ENCODE results near the gene IGFL1. TPM values are rescaled to one million over a fixed set of nuclear protein-coding genes. Genes with fewer than 3 reads are reported as not detected.
A peak's percentile ranks its signal among the peaks of the same experiment; 100 is the strongest.

Gene IGFL1
- total and polyA plus RNA-seq, 2 of the 4 experiments (the other 2 are of a cell fraction) = not detected

- no TSS peak for BruUV-seq (replicated peaks)
- Histone ChIP-seq H3K9ac (ENCODE audit: low read depth, low read length) (no peak overlapping the region), H3K27ac (ENCODE audit: insufficient read depth, low read length) (no peak overlapping the region)
Measured at GRCh38 chr19:46180701-46181387, 48.7 kb upstream of the IGFL1 start.

More at GRCh38 chr19:46180701-46181387, 48.7 kb upstream of the IGFL1 start:
- Histone ChIP-seq H3K14ac (replicated peaks; ENCODE audit: low read depth, low read length) (no peak overlapping the region), H3K4me3 (ENCODE audit: insufficient read depth, low read depth, low read length) (no peak overlapping the region), H3K9me3 (ENCODE audit: control insufficient read depth, insufficient read depth, low read length) (peaks cover 2% of the 10 kb centered on the region; the same call in 1 of the 2 replicates), H2AK5ac (ENCODE audit: low read depth, low read length) (no peak overlapping the region), H3K9me1 (ENCODE audit: insufficient read depth, low read length) (no peaks in the 10 kb centered on the region), H2BK5ac (ENCODE audit: low read depth, low read length, poor library complexity, severe bottlenecking) (no peak overlapping the region), H3K4ac (ENCODE audit: low read depth, low read length) (no peak overlapping the region), H2AFZ (replicated peaks; ENCODE audit: low read length, poor library complexity) (no peak overlapping the region), H3K27me3 (ENCODE audit: control insufficient read depth, insufficient read depth, low read length) (peaks cover 33% of the 10 kb centered on the region), H2BK120ac (ENCODE audit: low read depth, low read length) (no peak overlapping the region), H4K5ac (ENCODE audit: low read depth, low read length) (no peak overlapping the region), H4K8ac (ENCODE audit: low read depth in 2 of 2, low read length in 2 of 2) (no peak overlapping the region), H4K91ac (ENCODE audit: insufficient read depth, low read depth, low read length) (no peak overlapping the region), H3K56ac (ENCODE audit: extremely low read depth, insufficient read depth, low read length) (no peak overlapping the region), H4K20me1 (ENCODE audit: insufficient read depth, low read length) (no peaks in the 10 kb centered on the region), H2AK9ac (replicated peaks; ENCODE audit: low read depth, low read length, poor library complexity) (no peak overlapping the region), H2BK20ac (ENCODE audit: low read depth, low read length) (no peak overlapping the region), H3K23ac (ENCODE audit: low read depth, low read length) (no peak overlapping the region), H2BK15ac (ENCODE audit: low read depth, low read length) (no peak overlapping the region), H3K4me2 (ENCODE audit: low read depth, low read length) (no peak overlapping the region), H3K36me3 (ENCODE audit: control insufficient read depth, insufficient read depth, low read length) (no peaks in the 10 kb centered on the region), H3K4me1 (ENCODE audit: control insufficient read depth, insufficient read depth, low read length) (no peaks in the 10 kb centered on the region), H3K79me1 (ENCODE audit: low read depth in 1 of 2, low read length in 2 of 2) (no peaks in the 10 kb centered on the region), H3K18ac (ENCODE audit: low read depth, low read length) (no peak overlapping the region)
- in situ Hi-C loops (cut with MboI; ENCODE audit: low sequenced_read_pairs) = no loop called here
- intact Hi-C loops (cut with micrococcal nuclease) = no loop called here
- WGBS, 2 experiments (ENCODE audit: extremely low coverage in 2 of 2, insufficient read length in 1 of 2) = 84% methylated on average over 2 of the region's 5 CpGs; no CpG with 5 or more reads in 1 of the 2 experiments
- DNase-seq (peak; percentile 22), ATAC-seq (ENCODE audit: low read depth) (no peak)
- TF ChIP-seq MXI1 (IDR thresholded peaks at IDR 0.05; ENCODE audit: borderline replicate concordance, low read depth, low read length) (no peak), FOS (IDR thresholded peaks at IDR 0.05; ENCODE audit: low read depth, low read length) (no peak), RAD21 (IDR thresholded peaks at IDR 0.05; ENCODE audit: low read length) (no peak), MAFK (IDR thresholded peaks at IDR 0.05; ENCODE audit: low read depth, low read length) (no peak), POLR2A (IDR thresholded peaks at IDR 0.05; ENCODE audit: low read depth, low read length) (no peak), CEBPB (IDR thresholded peaks at IDR 0.05; ENCODE audit: low read depth, low read length) (no peak), MAZ (IDR thresholded peaks at IDR 0.05; ENCODE audit: borderline replicate concordance, low read depth, low read length) (no peak), RFX5 (IDR thresholded peaks at IDR 0.05; ENCODE audit: low read depth, low read length) (no peak), RCOR1 (IDR thresholded peaks at IDR 0.05; ENCODE audit: insufficient replicate concordance, low read length) (no peak), SMC3 (IDR thresholded peaks at IDR 0.05; ENCODE audit: low read depth, low read length) (no peak), BHLHE40 (IDR thresholded peaks at IDR 0.05; ENCODE audit: low read depth, low read length) (no peak), USF2 (IDR thresholded peaks at IDR 0.05; ENCODE audit: low read depth, low read length) (no peak), CTCF (conservative IDR thresholded peaks at IDR 0.05; ENCODE audit: low read depth, low read length) (no peak)
- TF ChIP-seq, protein P1, sequence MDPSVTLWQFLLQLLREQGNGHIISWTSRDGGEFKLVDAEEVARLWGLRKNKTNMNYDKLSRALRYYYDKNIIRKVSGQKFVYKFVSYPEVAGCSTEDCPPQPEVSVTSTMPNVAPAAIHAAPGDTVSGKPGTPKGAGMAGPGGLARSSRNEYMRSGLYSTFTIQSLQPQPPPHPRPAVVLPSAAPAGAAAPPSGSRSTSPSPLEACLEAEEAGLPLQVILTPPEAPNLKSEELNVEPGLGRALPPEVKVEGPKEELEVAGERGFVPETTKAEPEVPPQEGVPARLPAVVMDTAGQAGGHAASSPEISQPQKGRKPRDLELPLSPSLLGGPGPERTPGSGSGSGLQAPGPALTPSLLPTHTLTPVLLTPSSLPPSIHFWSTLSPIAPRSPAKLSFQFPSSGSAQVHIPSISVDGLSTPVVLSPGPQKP (IDR thresholded peaks at IDR 0.05; ENCODE audit: borderline replicate concordance, low read depth, low read length) = no peak
- POLR2A ChIA-PET (ENCODE audit: unreplicated experiment) = no interaction called here
- dilution Hi-C loops (cut with HindIII; ENCODE audit: low sequenced_read_pairs, unreplicated experiment) = no loop called here
- CTCF ChIA-PET = no interaction called here
